ENCODE measurements around the gene CD4.

CD4 gene

GRCh38 chr12:6770094-6770493 is 19.2 kb upstream of the CD4 start:
- Histone ChIP-seq H3K27ac (ENCODE audit: low read depth, low read length) (no peak overlapping the region), H3K4me1 (ENCODE audit: control insufficient read depth in 5 of 5, insufficient read depth in 5 of 5, low read length in 5 of 5) (peaks cover 10 to 65% (median 46%) of the 10 kb centered on the region in 5 donors), H3K4me3 (ENCODE audit: low read depth in 1 of 5, low read length in 5 of 5) (no peak overlapping the region)

GRCh38 chr12:6770600-6770999 is 18.7 kb upstream of the CD4 start:
- peaks cover 10 to 60% (median 41%) of the 10 kb centered on the region in 5 donors for H3K4me1 ChIP-seq (ENCODE audit: control insufficient read depth in 5 of 5, insufficient read depth in 5 of 5, low read length in 5 of 5)
- H3K27me3 ChIP-seq (ENCODE audit: control insufficient read depth in 5 of 5, insufficient read depth in 4 of 5, low read length in 5 of 5): peaks cover 0 to 4% (median 0%) of the 10 kb centered on the region in 5 donors
- H3K4me3 ChIP-seq (ENCODE audit: low read depth in 1 of 5, low read length in 5 of 5): no peak overlapping the region
- H3K9me3 ChIP-seq (ENCODE audit: control insufficient read depth in 5 of 5, low read length in 5 of 5): no peaks in the 10 kb centered on the region
- H3K36me3 ChIP-seq (ENCODE audit: control insufficient read depth in 5 of 5, insufficient read depth in 5 of 5, low read length in 5 of 5): peaks cover 0 to 26% (median 21%) of the 10 kb centered on the region in 5 donors
- no peak overlapping the region for H3K9ac ChIP-seq (ENCODE audit: low read length in 5 of 5)
- no peak overlapping the region for H3K27ac ChIP-seq (ENCODE audit: low read depth, low read length)

More at GRCh38 chr12:6770094-6770493, 19.2 kb upstream of the CD4 start:
- H3K27me3 ChIP-seq (ENCODE audit: control insufficient read depth in 5 of 5, insufficient read depth in 4 of 5, low read length in 5 of 5): peaks cover 0 to 4% (median 0%) of the 10 kb centered on the region in 5 donors
- no peaks in the 10 kb centered on the region for H3K9me3 ChIP-seq (ENCODE audit: control insufficient read depth in 5 of 5, low read length in 5 of 5)
- H3K9ac ChIP-seq (ENCODE audit: low read length in 5 of 5): no peak overlapping the region
- H3K36me3 ChIP-seq (ENCODE audit: control insufficient read depth in 5 of 5, insufficient read depth in 5 of 5, low read length in 5 of 5): peaks cover 0 to 23% (median 21%) of the 10 kb centered on the region in 5 donors

DNA sequence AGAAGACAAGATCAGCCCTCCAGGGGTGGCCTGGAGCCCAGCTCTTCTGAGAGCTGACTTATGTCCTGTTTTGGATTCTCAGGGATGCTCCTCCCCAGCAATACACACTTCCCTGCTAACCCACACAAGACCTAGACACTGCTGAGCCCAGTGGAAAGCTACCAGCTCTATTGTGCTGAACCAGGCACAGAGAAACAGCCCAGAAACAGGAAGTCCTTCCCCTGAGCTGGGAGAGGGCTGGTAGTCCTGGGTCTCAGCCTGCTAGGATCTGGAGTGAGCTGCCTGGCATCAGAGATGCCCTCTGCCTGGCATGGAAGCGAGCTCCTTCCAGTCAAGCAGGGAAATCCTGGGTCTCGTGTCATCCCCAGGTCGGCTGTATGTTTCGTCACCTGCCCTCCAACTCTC is 18.2 kb upstream of the CD4 start:
- no peak overlapping the region for H3K27ac ChIP-seq (ENCODE audit: low read depth, low read length)
- no peak overlapping the region for H3K4me3 ChIP-seq (ENCODE audit: low read depth in 1 of 5, low read length in 5 of 5)
- no peaks in the 10 kb centered on the region for H3K9me3 ChIP-seq (ENCODE audit: control insufficient read depth in 5 of 5, low read length in 5 of 5)
- peaks cover 0 to 4% (median 0%) of the 10 kb centered on the region in 5 donors for H3K27me3 ChIP-seq (ENCODE audit: control insufficient read depth in 5 of 5, insufficient read depth in 4 of 5, low read length in 5 of 5)
- peaks cover 10 to 55% (median 36%) of the 10 kb centered on the region in 5 donors for H3K4me1 ChIP-seq (ENCODE audit: control insufficient read depth in 5 of 5, insufficient read depth in 5 of 5, low read length in 5 of 5)
- peaks cover 0 to 27% (median 21%) of the 10 kb centered on the region in 5 donors for H3K36me3 ChIP-seq (ENCODE audit: control insufficient read depth in 5 of 5, insufficient read depth in 5 of 5, low read length in 5 of 5)
- H3K9ac ChIP-seq (ENCODE audit: low read length in 5 of 5): no peak overlapping the region

DNA sequence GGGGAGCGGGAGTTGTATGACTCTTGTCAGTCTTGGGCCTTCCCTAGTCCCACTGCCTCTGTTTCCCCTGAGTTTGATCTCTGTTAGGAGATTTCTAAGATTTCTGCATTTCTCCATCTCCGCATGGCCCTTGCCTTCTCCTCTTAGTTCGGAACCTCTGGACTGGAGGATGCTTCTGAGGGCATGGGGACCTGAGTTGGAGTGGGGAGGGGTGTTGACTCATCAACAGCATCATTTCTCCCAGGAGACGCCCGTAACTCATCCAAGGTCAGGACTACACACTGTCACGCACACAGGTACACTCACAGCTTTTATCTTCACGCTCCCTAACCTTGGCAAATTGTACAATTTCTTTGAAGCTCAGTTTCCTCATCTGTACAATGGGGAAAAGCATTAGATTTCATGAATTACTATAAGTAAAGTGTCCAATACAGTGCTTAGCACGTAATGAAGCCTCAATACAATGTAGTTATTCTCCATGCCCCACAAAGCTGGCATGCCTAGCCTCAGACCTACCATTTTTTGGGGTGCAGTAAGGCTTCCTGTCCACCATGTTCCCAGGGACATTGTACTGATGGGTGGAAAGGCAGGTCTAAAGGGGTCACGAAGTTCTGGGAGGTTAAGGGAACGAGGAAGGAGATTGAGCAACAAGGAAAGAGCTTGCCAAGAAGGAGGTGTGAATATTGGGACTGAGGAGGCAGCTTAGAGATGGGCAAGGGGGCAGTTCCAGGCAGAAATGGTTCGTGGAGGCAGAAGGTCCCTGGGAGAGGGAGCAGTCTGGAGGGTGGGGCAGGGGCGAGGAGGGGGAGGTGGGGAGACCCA is 17.6 kb upstream of the CD4 start:
- Histone ChIP-seq H3K9me3 (ENCODE audit: control insufficient read depth in 5 of 5, low read length in 5 of 5) (no peaks in the 10 kb centered on the region), H3K9ac (ENCODE audit: low read length in 5 of 5) (peak overlapping the region in 1 of 5 donors; percentile 5), H3K36me3 (ENCODE audit: control insufficient read depth in 5 of 5, insufficient read depth in 5 of 5, low read length in 5 of 5) (peaks cover 0 to 27% (median 21%) of the 10 kb centered on the region in 5 donors), H3K27me3 (ENCODE audit: control insufficient read depth in 5 of 5, insufficient read depth in 4 of 5, low read length in 5 of 5) (peaks cover 0 to 4% (median 0%) of the 10 kb centered on the region in 5 donors), H3K27ac (ENCODE audit: low read depth, low read length) (no peak overlapping the region), H3K4me1 (ENCODE audit: control insufficient read depth in 5 of 5, insufficient read depth in 5 of 5, low read length in 5 of 5) (peaks cover 10 to 55% (median 36%) of the 10 kb centered on the region in 5 donors), H3K4me3 (ENCODE audit: low read depth in 1 of 5, low read length in 5 of 5) (no peak overlapping the region)

DNA sequence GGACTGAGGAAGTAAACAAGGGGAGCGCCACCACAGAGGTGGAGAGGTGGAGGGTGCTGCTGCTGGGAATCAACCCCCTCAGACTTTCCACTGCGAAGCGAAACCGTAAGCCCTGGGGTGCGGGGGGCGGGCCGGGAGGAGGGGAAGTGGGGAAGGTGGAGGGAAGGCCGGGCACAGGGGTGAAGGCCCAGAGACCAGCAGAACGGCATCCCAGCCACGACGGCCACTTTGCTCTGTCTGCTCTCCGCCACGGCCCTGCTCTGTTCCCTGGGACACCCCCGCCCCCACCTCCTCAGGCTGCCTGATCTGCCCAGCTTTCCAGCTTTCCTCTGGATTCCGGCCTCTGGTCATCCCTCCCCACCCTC is 17.0 kb upstream of the CD4 start, which contains the start of gene LAG3:
Gene LAG3 (plus strand): TSS at position 190 of the 365 bp plus-strand sequence. CDS start 333 bp downstream, outside the sequence.
- peaks cover 10 to 53% (median 33%) of the 10 kb centered on the region in 5 donors for H3K4me1 ChIP-seq (ENCODE audit: control insufficient read depth in 5 of 5, insufficient read depth in 5 of 5, low read length in 5 of 5)
- no peak within 1 kb of the TSS for H3K4me3 ChIP-seq (ENCODE audit: low read depth in 1 of 5, low read length in 5 of 5)
- H3K36me3 ChIP-seq (ENCODE audit: control insufficient read depth in 5 of 5, insufficient read depth in 5 of 5, low read length in 5 of 5): peaks cover 0 to 27% (median 21%) of the 10 kb centered on the region in 5 donors
- peaks cover 0 to 4% (median 0%) of the 10 kb centered on the region in 5 donors for H3K27me3 ChIP-seq (ENCODE audit: control insufficient read depth in 5 of 5, insufficient read depth in 4 of 5, low read length in 5 of 5)
- no peak within 1 kb of the TSS for H3K27ac ChIP-seq (ENCODE audit: low read depth, low read length)
- H3K9ac ChIP-seq (ENCODE audit: low read length in 5 of 5): peak within 1 kb of the TSS in 1 of 5 donors; percentile 5
- H3K9me3 ChIP-seq (ENCODE audit: control insufficient read depth in 5 of 5, low read length in 5 of 5): no peaks in the 10 kb centered on the region

- Histone ChIP-seq H3K4me1 (ENCODE audit: control insufficient read depth in 5 of 5, insufficient read depth in 5 of 5, low read length in 5 of 5) (peaks cover 8 to 49% (median 30%) of the 10 kb centered on the region in 5 donors), H3K36me3 (ENCODE audit: control insufficient read depth in 5 of 5, insufficient read depth in 5 of 5, low read length in 5 of 5) (peaks cover 0 to 27% (median 21%) of the 10 kb centered on the region in 5 donors), H3K4me3 (ENCODE audit: low read depth in 1 of 5, low read length in 5 of 5) (no peak overlapping the region), H3K27ac (ENCODE audit: low read depth, low read length) (no peak overlapping the region), H3K27me3 (ENCODE audit: control insufficient read depth in 5 of 5, insufficient read depth in 4 of 5, low read length in 5 of 5) (peaks cover 0 to 4% (median 0%) of the 10 kb centered on the region in 5 donors), H3K9ac (ENCODE audit: low read length in 5 of 5) (no peak overlapping the region), H3K9me3 (ENCODE audit: control insufficient read depth in 5 of 5, low read length in 5 of 5) (no peaks in the 10 kb centered on the region)
Observed at GRCh38 chr12:6772726-6773589, 16.4 kb upstream of the CD4 start.

GRCh38 chr12:6773590-6774351 is 15.6 kb upstream of the CD4 start:
- Histone ChIP-seq H3K9ac (ENCODE audit: low read length in 5 of 5) (no peak overlapping the region), H3K27me3 (ENCODE audit: control insufficient read depth in 5 of 5, insufficient read depth in 4 of 5, low read length in 5 of 5) (peaks cover 0 to 4% (median 0%) of the 10 kb centered on the region in 5 donors), H3K36me3 (ENCODE audit: control insufficient read depth in 5 of 5, insufficient read depth in 5 of 5, low read length in 5 of 5) (peaks cover 0 to 27% (median 21%) of the 10 kb centered on the region in 5 donors), H3K4me1 (ENCODE audit: control insufficient read depth in 5 of 5, insufficient read depth in 5 of 5, low read length in 5 of 5) (peaks cover 6 to 49% (median 29%) of the 10 kb centered on the region in 5 donors), H3K9me3 (ENCODE audit: control insufficient read depth in 5 of 5, low read length in 5 of 5) (no peaks in the 10 kb centered on the region), H3K4me3 (ENCODE audit: low read depth in 1 of 5, low read length in 5 of 5) (no peak overlapping the region), H3K27ac (ENCODE audit: low read depth, low read length) (no peak overlapping the region)

GRCh38 chr12:6774499-6775062 is 14.7 kb upstream of the CD4 start:
- Histone ChIP-seq H3K9ac (ENCODE audit: low read length in 5 of 5) (no peak overlapping the region), H3K27me3 (ENCODE audit: control insufficient read depth in 5 of 5, insufficient read depth in 4 of 5, low read length in 5 of 5) (peaks cover 0 to 4% (median 0%) of the 10 kb centered on the region in 5 donors), H3K36me3 (ENCODE audit: control insufficient read depth in 5 of 5, insufficient read depth in 5 of 5, low read length in 5 of 5) (peaks cover 0 to 23% (median 16%) of the 10 kb centered on the region in 5 donors), H3K4me3 (ENCODE audit: low read depth in 1 of 5, low read length in 5 of 5) (no peak overlapping the region), H3K27ac (ENCODE audit: low read depth, low read length) (no peak overlapping the region), H3K4me1 (ENCODE audit: control insufficient read depth in 5 of 5, insufficient read depth in 5 of 5, low read length in 5 of 5) (peaks cover 4 to 46% (median 26%) of the 10 kb centered on the region in 5 donors), H3K9me3 (ENCODE audit: control insufficient read depth in 5 of 5, low read length in 5 of 5) (no peaks in the 10 kb centered on the region)
